SU-DHL-6 (cell line): Measurements from ENCODE around the gene CLEC16A.

Experiments
- H2AFZ ChIP-seq: fragments of 200-600 bp; sonication (generic); 2 replicates; pipeline ENCODE4 v1.6.1; 2014; ENCODE audit warnings: low read depth, mild to moderate bottlenecking, moderate library complexity, mixed read lengths, antibody characterized with exemption, low read length; ENCODE audit not compliant: severe bottlenecking
- H3F3A ChIP-seq: fragments of 200-600 bp; shearing (Covaris generic); 2 replicates; pipeline ENCODE4 v1.6.0; 2016; ENCODE audit warnings: antibody characterized with exemption, mild to moderate bottlenecking; ENCODE audit not compliant: insufficient read depth
- H3K27ac ChIP-seq: fragments of 200-600 bp; sonication (generic); 2 replicates; pipeline ENCODE4 v1.5.1; 2016; ENCODE audit warnings: low read depth, mild to moderate bottlenecking, low read length, moderate library complexity, mixed read lengths
- H3K27me3 ChIP-seq: fragments of 200-600 bp; sonication (generic), shearing (Covaris generic); 2 replicates; pipeline ENCODE4 v1.6.0; 2014; ENCODE audit warnings: mild to moderate bottlenecking, low read length
- H3K36me3 ChIP-seq: fragments of 200-600 bp; sonication (generic); 2 replicates; pipeline ENCODE4 v1.6.1; 2014; ENCODE audit warnings: mild to moderate bottlenecking, low read length, mixed read lengths
- H3K4me2 ChIP-seq: fragments of 300-600, 200-600 bp; shearing (Covaris generic), sonication (generic); 2 replicates; pipeline ENCODE4 v1.6.0; 2014; ENCODE audit warnings: low read length, low read depth, mild to moderate bottlenecking; ENCODE audit not compliant: poor library complexity, severe bottlenecking
- H3K4me3 ChIP-seq: fragments of 200-600 bp; sonication (generic); 2 replicates; pipeline ENCODE4 v1.5.1; 2014; ENCODE audit warnings: antibody characterized with exemption, low read length, mild to moderate bottlenecking, mixed read lengths; ENCODE audit not compliant: insufficient read depth, poor library complexity, severe bottlenecking
- H3K79me2 ChIP-seq: fragments of 200-600 bp; sonication (generic); 2 replicates; pipeline ENCODE4 v1.6.1; 2014; ENCODE audit warnings: mild to moderate bottlenecking, low read length, moderate library complexity; ENCODE audit not compliant: insufficient read depth
- H3K9ac ChIP-seq: fragments of 200-600 bp; sonication (generic); 2 replicates; pipeline ENCODE4 v1.7.0; 2014; ENCODE audit warnings: mild to moderate bottlenecking, low read length
- H3K9me2 ChIP-seq: fragments of 200-600 bp; sonication (generic); replicated peaks from 2 replicates; pipeline ENCODE4 v1.6.1; 2014; ENCODE audit warnings: low read length; ENCODE audit not compliant: insufficient read depth
- H3K9me3 ChIP-seq: fragments of 200-600 bp; sonication (generic); 2 replicates; pipeline ENCODE4 v1.6.1; 2014; ENCODE audit warnings: low read length, mixed read lengths; ENCODE audit not compliant: insufficient read depth
- H4K20me1 ChIP-seq: fragments of 200-600 bp; sonication (generic); 2 replicates; pipeline ENCODE4 v1.6.1; 2014; ENCODE audit warnings: low read depth, mild to moderate bottlenecking, antibody characterized with exemption, low read length, moderate library complexity, mixed read lengths
- EZH2phosphoT487 ChIP-seq: fragments of 200-600 bp; sonication (generic), shearing (Covaris generic); conservative IDR thresholded peaks from 2 replicates; pipeline ENCODE4 v1.6.1; 2018; ENCODE audit warnings: mild to moderate bottlenecking, antibody characterized with exemption, low read length, moderate library complexity, mixed read lengths
- TF ChIP-seq, protein P1 (sequence below): fragments of 200-600 bp; sonication (generic); IDR thresholded peaks from one replicate; pipeline ENCODE4 v1.5.1; 2017; ENCODE audit warnings: antibody characterized with exemption, mild to moderate bottlenecking, low read length, moderate library complexity; ENCODE audit not compliant: insufficient read depth, poor library complexity, severe bottlenecking

CLEC16A gene

DNA sequence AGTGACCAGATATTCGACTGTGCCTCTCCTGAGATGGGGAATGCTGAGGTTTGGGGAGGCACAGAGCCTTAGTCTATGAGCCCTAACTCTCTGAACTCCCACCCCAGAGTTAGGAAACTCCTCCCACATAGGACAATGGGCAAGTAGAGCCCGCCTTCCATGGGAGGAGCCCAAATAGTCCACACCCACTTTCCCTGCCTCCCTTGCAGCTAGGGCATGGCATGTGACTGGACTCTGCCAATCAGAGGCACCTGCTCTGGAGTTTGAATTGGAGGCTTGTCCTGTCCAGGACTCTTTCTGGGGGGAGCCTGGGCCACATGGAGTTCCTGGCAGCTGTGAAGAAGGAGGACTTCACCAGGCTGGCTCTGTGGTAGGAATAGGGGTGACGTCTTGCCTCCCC is 263.3 kb downstream of the CLEC16A start:
- Histone ChIP-seq H4K20me1 (no peaks in the 10 kb centered on the region), H3K79me2 (no peaks in the 10 kb centered on the region), H3K27ac (no peak overlapping the region), H3K9me2 (no peaks in the 10 kb centered on the region), H3K4me2 (no peak overlapping the region), H3F3A (no peaks in the 10 kb centered on the region), H3K9me3 (peaks cover 7% of the 10 kb centered on the region; the same call in 1 of the 2 replicates), H3K4me3 (no peak overlapping the region), H3K36me3 (no peaks in the 10 kb centered on the region), H3K27me3 (no peaks in the 10 kb centered on the region), H2AFZ (no peak overlapping the region), H3K9ac (no peak overlapping the region)
- no peak for TF ChIP-seq EZH2phosphoT487

DNA sequence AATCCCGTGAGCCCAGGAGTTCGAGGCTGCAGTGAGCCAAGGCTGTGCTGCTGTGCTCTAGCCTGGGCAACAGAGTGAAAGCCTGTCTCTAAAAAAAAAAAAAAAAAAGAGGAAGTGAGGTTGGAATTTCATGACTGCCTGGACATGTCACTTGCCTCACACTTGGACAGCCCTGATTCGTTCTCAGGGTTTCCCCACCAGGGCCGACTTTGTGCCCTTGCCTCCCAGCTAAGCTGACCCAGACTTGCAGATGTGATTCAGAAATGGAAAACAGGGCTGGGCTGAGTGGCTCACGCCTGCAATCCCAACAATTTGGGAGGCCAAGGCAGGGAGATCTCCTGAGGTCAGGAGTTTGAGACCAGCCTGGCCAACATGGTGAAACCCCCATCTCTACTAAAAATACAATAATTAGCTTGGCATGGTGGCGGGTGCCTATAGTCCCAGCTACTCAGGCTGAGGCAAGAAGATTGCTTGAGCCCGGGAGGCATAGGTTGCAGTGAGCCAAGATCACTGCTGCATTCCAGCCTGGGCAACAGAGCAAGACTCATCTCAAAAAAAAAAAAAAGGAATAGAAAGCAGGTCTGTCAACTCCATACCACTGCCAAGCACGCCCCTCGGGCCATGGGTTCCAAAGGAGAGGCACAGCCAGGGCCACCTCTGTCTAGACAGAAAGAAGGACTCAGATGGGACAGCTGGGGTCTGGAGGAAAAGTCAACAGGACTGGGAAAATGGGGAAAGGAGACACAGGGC is 264.7 kb downstream of the CLEC16A start:
- H3K27me3 ChIP-seq = no peaks in the 10 kb centered on the region
- no peaks in the 10 kb centered on the region for H3K79me2 ChIP-seq
- H3F3A ChIP-seq = no peaks in the 10 kb centered on the region
- no peak overlapping the region for H3K27ac ChIP-seq
- H3K9me2 ChIP-seq = no peaks in the 10 kb centered on the region
- no peak overlapping the region for H3K9ac ChIP-seq
- H4K20me1 ChIP-seq = no peaks in the 10 kb centered on the region
- TF ChIP-seq EZH2phosphoT487 = no peak
- TF ChIP-seq, protein P1, sequence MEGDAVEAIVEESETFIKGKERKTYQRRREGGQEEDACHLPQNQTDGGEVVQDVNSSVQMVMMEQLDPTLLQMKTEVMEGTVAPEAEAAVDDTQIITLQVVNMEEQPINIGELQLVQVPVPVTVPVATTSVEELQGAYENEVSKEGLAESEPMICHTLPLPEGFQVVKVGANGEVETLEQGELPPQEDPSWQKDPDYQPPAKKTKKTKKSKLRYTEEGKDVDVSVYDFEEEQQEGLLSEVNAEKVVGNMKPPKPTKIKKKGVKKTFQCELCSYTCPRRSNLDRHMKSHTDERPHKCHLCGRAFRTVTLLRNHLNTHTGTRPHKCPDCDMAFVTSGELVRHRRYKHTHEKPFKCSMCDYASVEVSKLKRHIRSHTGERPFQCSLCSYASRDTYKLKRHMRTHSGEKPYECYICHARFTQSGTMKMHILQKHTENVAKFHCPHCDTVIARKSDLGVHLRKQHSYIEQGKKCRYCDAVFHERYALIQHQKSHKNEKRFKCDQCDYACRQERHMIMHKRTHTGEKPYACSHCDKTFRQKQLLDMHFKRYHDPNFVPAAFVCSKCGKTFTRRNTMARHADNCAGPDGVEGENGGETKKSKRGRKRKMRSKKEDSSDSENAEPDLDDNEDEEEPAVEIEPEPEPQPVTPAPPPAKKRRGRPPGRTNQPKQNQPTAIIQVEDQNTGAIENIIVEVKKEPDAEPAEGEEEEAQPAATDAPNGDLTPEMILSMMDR = no peak
- no peaks in the 10 kb centered on the region for H3K36me3 ChIP-seq
- H3K4me2 ChIP-seq = no peak overlapping the region
- no peak overlapping the region for H2AFZ ChIP-seq
- H3K4me3 ChIP-seq = no peak overlapping the region
- H3K9me3 ChIP-seq = peaks cover 7% of the 10 kb centered on the region; the same call in 1 of the 2 replicates

DNA sequence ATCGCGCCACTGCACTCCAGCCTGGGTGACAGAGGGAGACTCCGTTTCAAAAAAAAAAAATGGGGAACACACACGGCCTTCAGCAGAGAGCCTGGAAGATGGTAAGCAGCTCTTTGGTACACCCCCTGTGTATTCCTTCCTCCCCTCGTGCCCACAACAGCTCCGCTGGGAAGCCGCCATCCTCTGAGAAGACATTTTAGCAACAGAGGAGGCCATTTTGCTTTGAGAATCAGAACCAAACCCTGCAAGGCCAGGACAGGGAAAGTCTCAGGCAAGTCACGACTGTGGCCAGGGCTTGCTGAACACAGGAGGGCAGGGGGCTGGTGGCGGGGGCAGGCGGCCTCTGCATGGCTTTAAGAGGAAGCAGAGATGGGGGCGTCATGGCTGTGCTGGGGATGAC is 265.9 kb downstream of the CLEC16A start:
- Histone ChIP-seq H4K20me1 (no peaks in the 10 kb centered on the region), H3K36me3 (no peaks in the 10 kb centered on the region), H3K4me2 (no peak overlapping the region), H3K9me3 (peaks cover 7% of the 10 kb centered on the region; the same call in 1 of the 2 replicates), H3K9me2 (no peaks in the 10 kb centered on the region), H2AFZ (no peak overlapping the region), H3K9ac (no peak overlapping the region), H3F3A (no peaks in the 10 kb centered on the region), H3K4me3 (no peak overlapping the region), H3K27ac (no peak overlapping the region), H3K27me3 (no peaks in the 10 kb centered on the region), H3K79me2 (no peaks in the 10 kb centered on the region)
- TF ChIP-seq EZH2phosphoT487 = no peak
- TF ChIP-seq, protein P1 = no peak
